ENCODE measurements around the gene KDM5A. TPM values are rescaled to one million over a fixed set of nuclear protein-coding genes. Genes with fewer than 3 reads are reported as not detected.

KDM5A gene
- total RNA-seq, 4 donors from 2014 or later: 18.1 to 43.5 (median 25.5) TPM

DNA sequence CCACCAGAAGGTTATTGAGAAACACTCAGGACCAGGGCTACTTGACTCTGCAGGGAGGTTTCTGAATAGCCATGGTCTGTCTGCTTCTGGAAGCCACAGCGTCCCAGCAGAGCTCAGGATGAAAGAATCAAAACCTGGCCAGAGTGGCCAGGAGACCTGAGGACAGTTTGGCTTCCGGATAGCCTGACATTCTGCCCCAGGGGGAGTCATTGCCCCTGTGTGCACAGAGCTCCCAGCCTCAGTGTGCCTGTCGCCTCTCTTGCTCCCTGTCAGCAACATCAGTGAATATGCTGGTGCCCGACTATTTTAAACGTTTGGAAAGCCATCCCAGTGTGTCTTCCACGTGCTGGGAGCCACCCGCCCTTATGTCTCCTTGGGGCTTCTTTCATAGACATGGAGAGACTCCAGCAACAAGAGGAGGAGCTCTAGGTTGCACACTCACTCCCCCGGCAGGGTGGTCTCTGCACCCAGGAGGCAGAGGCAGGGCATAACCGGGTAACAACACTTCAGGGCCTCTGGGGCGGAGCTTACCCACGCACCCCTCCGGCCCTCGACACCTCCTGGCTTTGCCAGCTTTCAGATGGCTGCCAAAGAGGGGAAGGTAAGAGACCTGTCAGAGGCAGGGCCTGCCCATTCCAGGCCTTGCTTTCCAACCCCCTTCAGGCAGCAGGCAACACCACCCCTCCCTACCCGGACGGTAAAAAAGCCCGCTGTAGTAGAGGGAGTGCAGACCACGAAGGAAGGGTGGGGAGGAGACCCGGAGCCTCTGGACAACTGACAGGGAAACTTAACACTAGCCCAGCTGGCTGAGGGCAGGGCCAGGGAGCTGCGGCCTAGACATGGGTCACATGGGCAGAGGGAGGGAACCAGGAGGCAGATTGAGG, 156.1 kb downstream of the KDM5A start:
- H3K4me3 ChIP-seq: peak overlapping the region in 3 of 4 donors; percentile 11 to 26 (median 22)
- intact Hi-C loops (cut with DNase I; ENCODE audit: low total_unique reads) (no loop called here), in situ Hi-C loops (cut with MboI; ENCODE audit: low sequenced_read_pairs in 4 of 4) (no loop called here)
- no peaks in the 10 kb centered on the region for H3K27me3 ChIP-seq
- H3K27ac ChIP-seq: peak overlapping the region; percentile 53 to 73 (median 59)
- TF ChIP-seq, protein P1, sequence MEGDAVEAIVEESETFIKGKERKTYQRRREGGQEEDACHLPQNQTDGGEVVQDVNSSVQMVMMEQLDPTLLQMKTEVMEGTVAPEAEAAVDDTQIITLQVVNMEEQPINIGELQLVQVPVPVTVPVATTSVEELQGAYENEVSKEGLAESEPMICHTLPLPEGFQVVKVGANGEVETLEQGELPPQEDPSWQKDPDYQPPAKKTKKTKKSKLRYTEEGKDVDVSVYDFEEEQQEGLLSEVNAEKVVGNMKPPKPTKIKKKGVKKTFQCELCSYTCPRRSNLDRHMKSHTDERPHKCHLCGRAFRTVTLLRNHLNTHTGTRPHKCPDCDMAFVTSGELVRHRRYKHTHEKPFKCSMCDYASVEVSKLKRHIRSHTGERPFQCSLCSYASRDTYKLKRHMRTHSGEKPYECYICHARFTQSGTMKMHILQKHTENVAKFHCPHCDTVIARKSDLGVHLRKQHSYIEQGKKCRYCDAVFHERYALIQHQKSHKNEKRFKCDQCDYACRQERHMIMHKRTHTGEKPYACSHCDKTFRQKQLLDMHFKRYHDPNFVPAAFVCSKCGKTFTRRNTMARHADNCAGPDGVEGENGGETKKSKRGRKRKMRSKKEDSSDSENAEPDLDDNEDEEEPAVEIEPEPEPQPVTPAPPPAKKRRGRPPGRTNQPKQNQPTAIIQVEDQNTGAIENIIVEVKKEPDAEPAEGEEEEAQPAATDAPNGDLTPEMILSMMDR (IDR thresholded peaks at IDR 0.05 in 4 of 5, conservative IDR thresholded peaks at IDR 0.05 in 1 of 5): no peak
- TF ChIP-seq POLR2A (IDR thresholded peaks at IDR 0.05): no peak
- DNase-seq: no peak
- peaks cover 14 to 32% of the 10 kb centered on the region in 2 donors for H3K4me1 ChIP-seq
- ATAC-seq: peak; percentile 50 to 75
- no peaks in the 10 kb centered on the region for H3K9me3 ChIP-seq
- no peaks in the 10 kb centered on the region for H3K36me3 ChIP-seq

DNA sequence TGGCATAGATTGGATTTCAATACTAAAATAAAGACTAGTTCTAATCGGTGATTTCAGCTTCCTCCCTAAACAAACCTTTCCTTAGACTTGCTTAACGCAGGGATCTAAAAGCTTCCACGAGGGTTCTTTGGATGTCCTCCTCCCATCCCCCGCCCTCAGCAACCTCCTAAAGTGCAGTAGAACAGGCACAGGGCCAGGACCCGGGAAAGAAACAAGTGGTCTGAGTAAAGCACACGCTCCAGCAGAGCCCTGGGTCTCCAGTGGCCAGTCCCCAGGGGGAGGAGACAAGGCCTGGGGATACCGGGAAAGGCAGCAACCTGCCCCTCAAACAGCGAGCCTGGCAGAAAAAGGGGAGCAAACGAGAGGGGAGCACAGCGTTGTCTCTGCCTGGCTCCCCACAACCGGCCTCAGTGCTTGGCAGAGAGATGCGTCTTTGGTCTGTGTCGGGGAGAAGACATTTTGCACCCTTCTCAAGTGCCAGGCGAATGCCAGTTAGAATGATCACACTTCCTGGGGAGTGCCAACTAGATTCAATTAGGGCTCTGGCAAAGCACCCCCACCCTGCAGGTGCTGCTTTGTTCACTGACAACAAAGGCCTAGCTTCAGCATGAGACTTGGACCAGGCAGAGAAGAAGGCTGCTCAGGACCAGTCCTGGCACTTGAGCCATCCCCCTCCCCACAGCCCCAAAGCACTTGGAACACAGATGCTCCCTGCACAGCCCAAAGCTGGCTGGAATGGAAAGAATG, 158.0 kb downstream of the KDM5A start:
- no peak for DNase-seq
- intact Hi-C loops (cut with DNase I; ENCODE audit: low total_unique reads): no loop called here

More for the DNA sequence above, 158.0 kb downstream of the KDM5A start:
- in situ Hi-C loops (cut with MboI; ENCODE audit: low sequenced_read_pairs in 4 of 4): no loop called here
- no peak for ATAC-seq
- Histone ChIP-seq H3K4me3 (no peak overlapping the region), H3K9me3 (no peaks in the 10 kb centered on the region), H3K36me3 (no peaks in the 10 kb centered on the region), H3K4me1 (peaks cover 14 to 32% of the 10 kb centered on the region in 2 donors), H3K27me3 (no peaks in the 10 kb centered on the region), H3K27ac (no peak overlapping the region)
- TF ChIP-seq, protein P1 (IDR thresholded peaks at IDR 0.05 in 4 of 5, conservative IDR thresholded peaks at IDR 0.05 in 1 of 5): no peak
- no peak for TF ChIP-seq POLR2A (IDR thresholded peaks at IDR 0.05)

Other genes starting within 250 kb of the KDM5A start
- gene SLC6A12, start 175.2 kb downstream of the KDM5A start, total RNA-seq: under 1 TPM in 1 of 4 donors, not detected in 3; 0.13 TPM
- 1 to 10 TPM in 1 of 4 donors, under 1 TPM in 2, not detected in 1; 0.13 to 1.9 (median 0.82) TPM for gene SLC6A13, start 126.5 kb downstream of the KDM5A start, total RNA-seq
- 10 to 100 TPM in 1 of 4 donors, 1 to 10 TPM in 3; 2.6 to 20.2 (median 7.4) TPM for gene CCDC77, start 12.3 kb upstream of the KDM5A start, total RNA-seq
- 1 to 10 TPM in 1 of 4 donors, under 1 TPM in 3; 0.20 to 1.9 (median 0.82) TPM for gene B4GALNT3, start 70.6 kb upstream of the KDM5A start, total RNA-seq